Activated T-cell treated with anti-CD3 and anti-CD28 coated beads, Interleukin-2, amount 50 U/mL, for 24 hours (primary cell): ENCODE measurements around the gene SLC25A4.
"Not testable (repeated sequence)": the region's sequence is repeated elsewhere in the genome, so short reads cannot be mapped to it uniquely, and the experiment has no call there.

Source experiments
- DNase-seq: peaks from one replicate; pipeline ENCODE4 v3.0.0-alpha.2; 2020
- H3K27ac Mint-ChIP-seq: 2 replicates; pipeline ENCODE4 v1.8.0; 2020; ENCODE audit warnings: mild to moderate bottlenecking, mixed read lengths
- H3K27me3 Mint-ChIP-seq: 2 replicates; pipeline ENCODE4 v1.8.0; 2020; ENCODE audit warnings: mixed read lengths
- H3K36me3 Mint-ChIP-seq: 2 replicates; pipeline ENCODE4 v1.8.0; 2020; ENCODE audit warnings: low read depth, mixed read lengths
- H3K4me1 Mint-ChIP-seq: 2 replicates; pipeline ENCODE4 v1.8.0; 2020; ENCODE audit warnings: low read depth, mixed read lengths
- H3K4me3 Mint-ChIP-seq: 2 replicates; pipeline ENCODE4 v1.8.0; 2020; ENCODE audit warnings: mild to moderate bottlenecking, moderate library complexity, mixed read lengths
- H3K9me3 Mint-ChIP-seq: 2 replicates; pipeline ENCODE4 v1.8.0; 2020; ENCODE audit warnings: mixed read lengths

SLC25A4 gene

GRCh38 chr4:185183622-185184281, 40.7 kb downstream of the SLC25A4 start:
- H3K36me3 Mint-ChIP-seq, result peaks cover 56% of the 10 kb centered on the region
- H3K27me3 Mint-ChIP-seq, result no peaks in the 10 kb centered on the region
- no peaks in the 10 kb centered on the region for H3K9me3 Mint-ChIP-seq
- no peak overlapping the region for H3K4me3 Mint-ChIP-seq
- peaks cover 46% of the 10 kb centered on the region for H3K4me1 Mint-ChIP-seq
- peak; percentile 64 for DNase-seq
- no peak overlapping the region for H3K27ac Mint-ChIP-seq

- Mint-ChIP-seq H3K4me3 (no peak overlapping the region), H3K9me3 (no peaks in the 10 kb centered on the region), H3K27me3 (no peaks in the 10 kb centered on the region), H3K4me1 (peaks cover 39% of the 10 kb centered on the region), H3K36me3 (peaks cover 62% of the 10 kb centered on the region), H3K27ac (no peak overlapping the region)
- no peak for DNase-seq
Observed at GRCh38 chr4:185186769-185187168, 43.7 kb downstream of the SLC25A4 start.

GRCh38 chr4:185189606-185190305, 46.7 kb downstream of the SLC25A4 start:
- Mint-ChIP-seq H3K9me3 (no peaks in the 10 kb centered on the region), H3K4me1 (peaks cover 42% of the 10 kb centered on the region), H3K27me3 (no peaks in the 10 kb centered on the region), H3K27ac (no peak overlapping the region), H3K4me3 (no peak overlapping the region), H3K36me3 (peaks cover 62% of the 10 kb centered on the region)
- no peak for DNase-seq

GRCh38 chr4:185190306-185190856, 47.3 kb downstream of the SLC25A4 start:
- no peaks in the 10 kb centered on the region for H3K27me3 Mint-ChIP-seq
- no peak for DNase-seq
- H3K9me3 Mint-ChIP-seq, result no peaks in the 10 kb centered on the region
- H3K36me3 Mint-ChIP-seq, result peaks cover 64% of the 10 kb centered on the region
- H3K27ac Mint-ChIP-seq, result no peak overlapping the region
- no peak overlapping the region for H3K4me3 Mint-ChIP-seq
- peaks cover 45% of the 10 kb centered on the region for H3K4me1 Mint-ChIP-seq

- Mint-ChIP-seq H3K36me3 (peaks cover 66% of the 10 kb centered on the region), H3K9me3 (no peaks in the 10 kb centered on the region), H3K27ac (no peak overlapping the region), H3K27me3 (no peaks in the 10 kb centered on the region), H3K4me3 (no peak overlapping the region), H3K4me1 (peaks cover 44% of the 10 kb centered on the region)
- DNase-seq, result no peak
Observed at GRCh38 chr4:185192059-185192458, 49.0 kb downstream of the SLC25A4 start.

GRCh38 chr4:185194924-185195888, 52.1 kb downstream of the SLC25A4 start:
- H3K4me3 Mint-ChIP-seq, result no peak overlapping the region
- peak overlapping the region; percentile 52 for H3K27ac Mint-ChIP-seq
- no peak for DNase-seq
- H3K36me3 Mint-ChIP-seq, result peaks cover 62% of the 10 kb centered on the region
- H3K9me3 Mint-ChIP-seq, result no peaks in the 10 kb centered on the region
- no peaks in the 10 kb centered on the region for H3K27me3 Mint-ChIP-seq
- peaks cover 40% of the 10 kb centered on the region for H3K4me1 Mint-ChIP-seq

GRCh38 chr4:185196437-185196836, 53.4 kb downstream of the SLC25A4 start:
- H3K4me3 Mint-ChIP-seq, result no peak overlapping the region
- no peaks in the 10 kb centered on the region for H3K9me3 Mint-ChIP-seq
- peaks cover 37% of the 10 kb centered on the region for H3K4me1 Mint-ChIP-seq
- H3K36me3 Mint-ChIP-seq, result peaks cover 60% of the 10 kb centered on the region
- H3K27ac Mint-ChIP-seq, result no peak overlapping the region
- DNase-seq, result no peak
- H3K27me3 Mint-ChIP-seq, result no peaks in the 10 kb centered on the region

GRCh38 chr4:185198189-185198588, 55.1 kb downstream of the SLC25A4 start:
- H3K27ac Mint-ChIP-seq, DNase-seq, H3K4me3 Mint-ChIP-seq, H3K9me3 Mint-ChIP-seq, H3K27me3 Mint-ChIP-seq: not testable (repeated sequence)
- Mint-ChIP-seq H3K4me1 (peaks cover 43% of the 10 kb centered on the region), H3K36me3 (peaks cover 65% of the 10 kb centered on the region)
